CD1c-positive myeloid dendritic cell (primary cell): Measurements from ENCODE around the gene CAMK1D.

Experiments used
- DNase-seq: peaks from one replicate; pipeline ENCODE4 v3.0.0-alpha.2; 2016; ENCODE audit errors: extremely low spot score

CAMK1D gene

GRCh38 chr10:12822126-12822892, 473.0 kb downstream of the CAMK1D start:
- DNase-seq = no peak

GRCh38 chr10:12822893-12823170, 473.5 kb downstream of the CAMK1D start:
- no peak for DNase-seq

- no peak for DNase-seq
These were observed 474.0 kb downstream of the CAMK1D start for GRCh38 chr10:12823328-12823727.

GRCh38 chr10:12825260-12825849, 476.0 kb downstream of the CAMK1D start:
- DNase-seq = no peak

GRCh38 chr10:12826800-12827372, 477.5 kb downstream of the CAMK1D start:
- no peak for DNase-seq

GRCh38 chr10:12828736-12829135, 479.4 kb downstream of the CAMK1D start:
- no peak for DNase-seq

- no peak for DNase-seq
These were observed 480.6 kb downstream of the CAMK1D start for GRCh38 chr10:12829831-12830390.

GRCh38 chr10:12832096-12832495, 482.7 kb downstream of the CAMK1D start:
- DNase-seq = no peak

- no peak for DNase-seq
These were observed 484.1 kb downstream of the CAMK1D start for GRCh38 chr10:12833451-12833850.

- no peak for DNase-seq
These were observed 484.8 kb downstream of the CAMK1D start for GRCh38 chr10:12834116-12834665.

- DNase-seq = no peak
These were observed 485.4 kb downstream of the CAMK1D start for GRCh38 chr10:12834721-12835120.

- DNase-seq = no peak
These were observed 486.4 kb downstream of the CAMK1D start for GRCh38 chr10:12835709-12836108.

GRCh38 chr10:12838366-12838765, 489.0 kb downstream of the CAMK1D start:
- DNase-seq = no peak

GRCh38 chr10:12838995-12839927, 489.9 kb downstream of the CAMK1D start:
- no peak for DNase-seq

- no peak for DNase-seq
These were observed 490.7 kb downstream of the CAMK1D start for GRCh38 chr10:12839941-12840611.

GRCh38 chr10:12841426-12841825, 492.1 kb downstream of the CAMK1D start:
- no peak for DNase-seq

- no peak for DNase-seq
These were observed 492.5 kb downstream of the CAMK1D start for GRCh38 chr10:12841826-12842225.

GRCh38 chr10:12842310-12842709, 493.0 kb downstream of the CAMK1D start:
- no peak for DNase-seq

GRCh38 chr10:12843296-12843945, 494.1 kb downstream of the CAMK1D start:
- DNase-seq = no peak

- DNase-seq = no peak
These were observed 495.6 kb downstream of the CAMK1D start for GRCh38 chr10:12844811-12845483.
